Bone marrow (tissue), 2 donors: ENCODE measurements around the gene PIEZO1.

Experiments
- DNase-seq, 2 donors: peaks; one replicate each; lab custom pipeline; 2025; lab: John Stamatoyannopoulos, UW

Gene PIEZO1

GRCh38 chr16:88691924-88692560 lies 93.0 kb downstream of the PIEZO1 start:
- peak; percentile 31 to 77 for DNase-seq

- DNase-seq = no peak
Measured at GRCh38 chr16:88691129-88691813, 93.7 kb downstream of the PIEZO1 start.

- no peak for DNase-seq
Measured at GRCh38 chr16:88690341-88691128, 94.5 kb downstream of the PIEZO1 start.

- DNase-seq = no peak
Measured at GRCh38 chr16:88688013-88688778, 96.8 kb downstream of the PIEZO1 start.

- no peak for DNase-seq
Measured at GRCh38 chr16:88687676-88688012, 97.4 kb downstream of the PIEZO1 start.

- DNase-seq = no peak
Measured at GRCh38 chr16:88687254-88687576, 97.8 kb downstream of the PIEZO1 start.

- peak in 1 of 2 donors; percentile 65 for DNase-seq
Measured at GRCh38 chr16:88686439-88687253, 98.4 kb downstream of the PIEZO1 start, which contains the start of gene SNAI3. Gene SNAI3 (minus strand): TSS chr16:88686507. CDS start chr16:88686406, 101 bp downstream.

- DNase-seq = no peak
Measured at GRCh38 chr16:88686062-88686438, 99.0 kb downstream of the PIEZO1 start.

- peak; percentile 33 to 57 for DNase-seq
Measured at GRCh38 chr16:88685156-88686061, 99.6 kb downstream of the PIEZO1 start.

- DNase-seq = no peak
Measured at GRCh38 chr16:88684569-88685155, 100.4 kb downstream of the PIEZO1 start.

- peak; percentile 29 to 85 for DNase-seq
Measured at GRCh38 chr16:88681709-88682451, 103.1 kb downstream of the PIEZO1 start.

GRCh38 chr16:88681084-88681680 lies 103.8 kb downstream of the PIEZO1 start:
- no peak for DNase-seq

- no peak for DNase-seq
Measured at GRCh38 chr16:88680554-88681083, 104.4 kb downstream of the PIEZO1 start.

GRCh38 chr16:88678224-88678979 lies 106.6 kb downstream of the PIEZO1 start:
- no peak for DNase-seq

GRCh38 chr16:88677721-88678120 lies 107.3 kb downstream of the PIEZO1 start:
- no peak for DNase-seq

GRCh38 chr16:88676502-88677242 lies 108.3 kb downstream of the PIEZO1 start:
- DNase-seq = no peak

GRCh38 chr16:88673716-88674379 lies 111.2 kb downstream of the PIEZO1 start:
- DNase-seq = no peak
